ENCODE results near the gene NUP50.

GRCh38 chr22:45224988-45225731 is 61.4 kb downstream of the NUP50 start:
- TF ChIP-seq CTCF (IDR thresholded peaks at IDR 0.05) (no peak), EP300 (IDR thresholded peaks at IDR 0.05) (no peak), POLR2AphosphoS5 (IDR thresholded peaks at IDR 0.05) (no peak)

Data from sigmoid colon (tissue), 4 donors.